OCI-LY3 (cell line): ENCODE results near the gene SERPINB8.
A peak's percentile ranks its signal among the peaks of the same experiment; 100 is the strongest.

ENCODE experiments used
- H2AFZ ChIP-seq: fragments of 200-600, 300-600 bp; shearing (Covaris generic); 2 replicates; pipeline ENCODE4 v1.6.0; 2014; ENCODE audit warnings: antibody characterized with exemption, low read depth, low read length
- H3K27ac ChIP-seq: fragments of 200-600, 300-600 bp; sonication (generic); 2 replicates; pipeline ENCODE4 v1.5.1; 2014; ENCODE audit warnings: mild to moderate bottlenecking, low read length, moderate library complexity, mixed read lengths
- H3K27me3 ChIP-seq: fragments of 200-600, 300-600 bp; sonication (generic); 2 replicates; pipeline ENCODE4 v1.6.1; 2014; ENCODE audit warnings: low read depth, low read length, mixed read lengths
- H3K36me3 ChIP-seq: fragments of 200-600, 300-600 bp; sonication (generic); replicated peaks from 2 replicates; pipeline ENCODE3; 2014; ENCODE audit warnings: low read depth, low read length, mixed read lengths
- H3K4me1 ChIP-seq: fragments of 300-600, 200-600 bp; sonication (generic); 2 replicates; pipeline ENCODE4 v1.6.1; 2014; ENCODE audit warnings: low read length, mixed read lengths
- H3K4me2 ChIP-seq: fragments of 200-600, 300-600 bp; sonication (generic); 2 replicates; pipeline ENCODE4 v1.6.1; 2014; ENCODE audit warnings: low read length, mixed read lengths
- H3K4me3 ChIP-seq: fragments of 300-600, 200-600 bp; sonication (generic); 2 replicates; pipeline ENCODE4 v1.5.1; 2014; ENCODE audit warnings: antibody characterized with exemption, mild to moderate bottlenecking, low read length, moderate library complexity
- H3K79me2 ChIP-seq: fragments of 300-600, 200-600 bp; shearing (Covaris generic); 2 replicates; pipeline ENCODE4 v1.6.1; 2014; ENCODE audit warnings: mild to moderate bottlenecking, low read length, mixed read lengths
- H3K9ac ChIP-seq: fragments of 300-600, 200-600 bp; shearing (Covaris generic); 2 replicates; pipeline ENCODE4 v1.6.0; 2014; ENCODE audit warnings: mild to moderate bottlenecking, low read length, moderate library complexity
- H3K9me3 ChIP-seq: fragments of 200-600, 300-600 bp; shearing (Covaris generic); 2 replicates; pipeline ENCODE4 v1.6.1; 2014; ENCODE audit warnings: low read length, mixed read lengths; ENCODE audit not compliant: insufficient read depth
- H4K20me1 ChIP-seq: fragments of 200-600, 300-600 bp; sonication (generic); 2 replicates; pipeline ENCODE4 v1.6.1; 2016; ENCODE audit warnings: low read length, mixed read lengths; ENCODE audit not compliant: insufficient read depth
- CTCF ChIP-seq: fragments of 200-600, 300-600 bp; sonication (generic); IDR thresholded peaks from 2 replicates; pipeline ENCODE4 v1.5.1; 2014; ENCODE audit warnings: antibody characterized with exemption, low read length, low read depth
- EZH2phosphoT487 ChIP-seq: fragments of 200-600 bp; shearing (Covaris generic); IDR thresholded peaks from 2 replicates; pipeline ENCODE4 v1.6.1; 2018; ENCODE audit warnings: antibody characterized with exemption, mixed run types, low read depth

SERPINB8 gene

GRCh38 chr18:64017870-64018269, 48.0 kb downstream of the SERPINB8 start:
- Histone ChIP-seq H3K79me2 (no peaks in the 10 kb centered on the region), H4K20me1 (no peaks in the 10 kb centered on the region), H3K9ac (no peak overlapping the region), H3K4me3 (no peak overlapping the region), H2AFZ (no peak overlapping the region), H3K27ac (no peak overlapping the region), H3K27me3 (no peaks in the 10 kb centered on the region), H3K4me1 (no peaks in the 10 kb centered on the region), H3K9me3 (no peaks in the 10 kb centered on the region), H3K4me2 (no peak overlapping the region), H3K36me3 (no peaks in the 10 kb centered on the region)
- peak; percentile 95 for TF ChIP-seq CTCF
- no peak for TF ChIP-seq EZH2phosphoT487

- Histone ChIP-seq H3K4me2 (no peak overlapping the region), H3K79me2 (no peaks in the 10 kb centered on the region), H3K36me3 (no peaks in the 10 kb centered on the region), H3K9ac (no peak overlapping the region), H3K4me3 (no peak overlapping the region), H4K20me1 (no peaks in the 10 kb centered on the region), H3K4me1 (no peaks in the 10 kb centered on the region), H3K27me3 (no peaks in the 10 kb centered on the region), H3K9me3 (no peaks in the 10 kb centered on the region), H2AFZ (no peak overlapping the region), H3K27ac (no peak overlapping the region)
- no peak for TF ChIP-seq EZH2phosphoT487
- no peak for TF ChIP-seq CTCF
These were observed 50.3 kb downstream of the SERPINB8 start for GRCh38 chr18:64019922-64020756.

- Histone ChIP-seq H4K20me1 (no peaks in the 10 kb centered on the region), H3K9ac (no peak overlapping the region), H3K36me3 (no peaks in the 10 kb centered on the region), H3K27me3 (no peaks in the 10 kb centered on the region), H3K4me3 (no peak overlapping the region), H3K27ac (no peak overlapping the region), H3K79me2 (no peaks in the 10 kb centered on the region), H2AFZ (no peak overlapping the region), H3K4me2 (no peak overlapping the region), H3K9me3 (no peaks in the 10 kb centered on the region), H3K4me1 (peaks cover 15% of the 10 kb centered on the region)
- no peak for TF ChIP-seq CTCF
- no peak for TF ChIP-seq EZH2phosphoT487
These were observed 56.5 kb downstream of the SERPINB8 start for GRCh38 chr18:64026350-64026749.

- no peak for TF ChIP-seq CTCF
- TF ChIP-seq EZH2phosphoT487, result no peak
- no peak overlapping the region for H3K4me3 ChIP-seq
- no peaks in the 10 kb centered on the region for H3K36me3 ChIP-seq
- peak overlapping the region; percentile 42 for H2AFZ ChIP-seq
- H3K27me3 ChIP-seq, result no peaks in the 10 kb centered on the region
- H3K4me2 ChIP-seq, result peak overlapping the region; percentile 30
- no peaks in the 10 kb centered on the region for H4K20me1 ChIP-seq
- H3K9me3 ChIP-seq, result no peaks in the 10 kb centered on the region
- no peak overlapping the region for H3K27ac ChIP-seq
- H3K79me2 ChIP-seq, result no peaks in the 10 kb centered on the region
- no peak overlapping the region for H3K9ac ChIP-seq
- H3K4me1 ChIP-seq, result peaks cover 15% of the 10 kb centered on the region
These were observed 58.2 kb downstream of the SERPINB8 start for GRCh38 chr18:64027931-64028695.
